Type B pancreatic cell (in vitro differentiated cells): ENCODE measurements around the gene MEX3C. TPM values are rescaled to one million over a fixed set of nuclear protein-coding genes. Genes with fewer than 3 reads are reported as not detected.

ENCODE experiments used
- DNase-seq: peaks from one replicate; pipeline ENCODE4 v3.0.0; 2021; ENCODE audit warnings: mixed read lengths; ENCODE audit not compliant: unreplicated experiment; ENCODE audit errors: extremely low spot score
- H3K27ac Mint-ChIP-seq: 2 replicates; pipeline ENCODE4 v1.8.0; 2021; ENCODE audit warnings: mild to moderate bottlenecking, mixed read lengths
- H3K27me3 Mint-ChIP-seq: 2 replicates; pipeline ENCODE4 v1.8.0; 2021; ENCODE audit warnings: mixed read lengths
- H3K36me3 Mint-ChIP-seq: 2 replicates; pipeline ENCODE4 v1.8.0; 2021; ENCODE audit warnings: mixed read lengths
- H3K4me1 Mint-ChIP-seq: one replicate; pipeline ENCODE4 v1.8.0; 2021; ENCODE audit warnings: mixed read lengths; ENCODE audit not compliant: unreplicated experiment
- H3K4me3 Mint-ChIP-seq: 2 replicates; pipeline ENCODE4 v1.8.0; 2021; ENCODE audit warnings: mild to moderate bottlenecking, mixed read lengths
- H3K9me3 Mint-ChIP-seq: 2 replicates; pipeline ENCODE4 v1.8.0; 2021; ENCODE audit warnings: mixed read lengths
- total RNA-seq: library from RNA; stranded (reverse); gene quantifications from 2 replicates; pipeline ENCODE4 v1.2.1, GENCODE V29; 2021; ENCODE audit warnings: low replicate concordance
- TF ChIP-seq, protein P1 (sequence below): fragments of 200-600 bp; sonication (generic); conservative IDR thresholded peaks from 2 replicates; pipeline ENCODE4 v1.5.0; 2021; ENCODE audit warnings: antibody characterized with exemption, mild to moderate bottlenecking

Gene MEX3C
- total RNA-seq, 1 donor from 2014 or later: 69.5 TPM

GRCh38 chr18:51127664-51128063, 69.8 kb downstream of the MEX3C start:
- no peak for DNase-seq
- Mint-ChIP-seq H3K27ac (no peak overlapping the region), H3K27me3 (no peaks in the 10 kb centered on the region), H3K4me1 (no peaks in the 10 kb centered on the region), H3K9me3 (no peaks in the 10 kb centered on the region), H3K4me3 (no peak overlapping the region), H3K36me3 (no peaks in the 10 kb centered on the region)
- TF ChIP-seq, protein P1, sequence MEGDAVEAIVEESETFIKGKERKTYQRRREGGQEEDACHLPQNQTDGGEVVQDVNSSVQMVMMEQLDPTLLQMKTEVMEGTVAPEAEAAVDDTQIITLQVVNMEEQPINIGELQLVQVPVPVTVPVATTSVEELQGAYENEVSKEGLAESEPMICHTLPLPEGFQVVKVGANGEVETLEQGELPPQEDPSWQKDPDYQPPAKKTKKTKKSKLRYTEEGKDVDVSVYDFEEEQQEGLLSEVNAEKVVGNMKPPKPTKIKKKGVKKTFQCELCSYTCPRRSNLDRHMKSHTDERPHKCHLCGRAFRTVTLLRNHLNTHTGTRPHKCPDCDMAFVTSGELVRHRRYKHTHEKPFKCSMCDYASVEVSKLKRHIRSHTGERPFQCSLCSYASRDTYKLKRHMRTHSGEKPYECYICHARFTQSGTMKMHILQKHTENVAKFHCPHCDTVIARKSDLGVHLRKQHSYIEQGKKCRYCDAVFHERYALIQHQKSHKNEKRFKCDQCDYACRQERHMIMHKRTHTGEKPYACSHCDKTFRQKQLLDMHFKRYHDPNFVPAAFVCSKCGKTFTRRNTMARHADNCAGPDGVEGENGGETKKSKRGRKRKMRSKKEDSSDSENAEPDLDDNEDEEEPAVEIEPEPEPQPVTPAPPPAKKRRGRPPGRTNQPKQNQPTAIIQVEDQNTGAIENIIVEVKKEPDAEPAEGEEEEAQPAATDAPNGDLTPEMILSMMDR: no peak

DNA sequence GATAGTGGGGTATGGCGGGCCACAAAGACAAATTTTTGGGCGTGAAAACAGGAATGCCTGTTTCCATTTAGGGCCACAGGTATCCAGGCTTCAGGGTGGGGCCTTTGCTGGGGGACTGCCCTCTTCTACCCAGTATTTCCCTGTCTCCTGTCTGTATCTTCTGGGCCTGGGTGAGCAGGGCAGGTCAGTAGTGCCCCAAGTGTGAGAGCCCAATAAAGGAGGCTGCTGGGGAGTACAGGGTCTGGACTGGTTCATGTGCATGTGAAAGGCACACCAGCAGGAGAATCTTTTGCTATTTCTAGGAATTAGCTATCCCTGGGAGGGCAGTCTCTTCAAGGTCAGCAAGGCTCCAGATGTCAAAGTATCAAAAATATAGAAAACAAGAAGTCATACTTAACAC, 71.5 kb downstream of the MEX3C start:
- H3K9me3 Mint-ChIP-seq: no peaks in the 10 kb centered on the region
- H3K36me3 Mint-ChIP-seq: no peaks in the 10 kb centered on the region
- no peak for DNase-seq
- no peak overlapping the region for H3K27ac Mint-ChIP-seq
- TF ChIP-seq, protein P1: no peak
- H3K4me1 Mint-ChIP-seq: no peaks in the 10 kb centered on the region
- H3K4me3 Mint-ChIP-seq: no peak overlapping the region
- no peaks in the 10 kb centered on the region for H3K27me3 Mint-ChIP-seq

Other genes starting within 250 kb of the MEX3C start
- 7.4 and 13.9 TPM in 2 replicates for gene ELAC1, start 229.6 kb downstream of the MEX3C start, total RNA-seq
- gene SMAD4, start 167.5 kb downstream of the MEX3C start, total RNA-seq: 106 and 123 TPM in 2 replicates